Brain microvascular endothelial cell (primary cell): ENCODE measurements around the gene PFN2.
"Not testable (repeated sequence)": the region's sequence is repeated elsewhere in the genome, so short reads cannot be mapped to it uniquely, and the experiment has no call there.

ENCODE experiments used
- DNase-seq: peaks from one replicate; pipeline ENCODE4 v3.0.0-alpha.2; 2020
- H3K27ac ChIP-seq: fragments of 250-450 bp; sonication (Bioruptor Pico); 2 replicates; pipeline ENCODE4 v1.5.1; 2020; ENCODE audit warnings: mild to moderate bottlenecking, moderate library complexity
- H3K27me3 ChIP-seq: fragments of 250-450 bp; sonication (Bioruptor Pico); replicated peaks from 2 replicates; pipeline ENCODE4 v1.5.1; 2020; ENCODE audit warnings: mild to moderate bottlenecking
- H3K36me3 ChIP-seq: fragments of 250-450 bp; sonication (Bioruptor Pico); replicated peaks from 2 replicates; pipeline ENCODE4 v1.5.1; 2020; ENCODE audit warnings: mild to moderate bottlenecking
- H3K4me3 ChIP-seq: 2 replicates; pipeline ENCODE4 v1.5.1; 2011; ENCODE audit warnings: low read depth, mild to moderate bottlenecking, control low read depth, low read length, moderate library complexity
- CTCF ChIP-seq: IDR thresholded peaks from 2 replicates; pipeline ENCODE4 v1.5.1; 2011; ENCODE audit warnings: low read depth, mild to moderate bottlenecking, moderate library complexity, low read length, control low read depth, inconsistent platforms; ENCODE audit errors: missing control alignments
- in situ Hi-C: cut with HindIII; loops from 2 replicates; pipeline ENCODE4 v1.10.0; 2017; ENCODE audit warnings: low sequenced_read_pairs, low pct_ligation_motif_present

PFN2 gene

GRCh38 chr3:149942409-149942808, 28.3 kb downstream of the PFN2 start:
- Histone ChIP-seq H3K36me3 (no peaks in the 10 kb centered on the region), H3K27ac (no peak overlapping the region), H3K27me3 (no peaks in the 10 kb centered on the region), H3K4me3 (no peak overlapping the region)
- no peak for DNase-seq
- TF ChIP-seq CTCF, result no peak
- in situ Hi-C loops, result no loop called here

- Histone ChIP-seq H3K36me3 (no peaks in the 10 kb centered on the region), H3K4me3 (no peak overlapping the region), H3K27ac (no peak overlapping the region), H3K27me3 (no peaks in the 10 kb centered on the region)
- no peak for TF ChIP-seq CTCF
- no peak for DNase-seq
- in situ Hi-C loops, result no loop called here
Observed at GRCh38 chr3:149941946-149942345, 28.7 kb downstream of the PFN2 start.

GRCh38 chr3:149941186-149941585, 29.5 kb downstream of the PFN2 start:
- H3K27ac ChIP-seq, result no peak overlapping the region
- TF ChIP-seq CTCF, result no peak
- H3K27me3 ChIP-seq, result no peaks in the 10 kb centered on the region
- no peak for DNase-seq
- in situ Hi-C loops, result no loop called here
- no peak overlapping the region for H3K4me3 ChIP-seq
- no peaks in the 10 kb centered on the region for H3K36me3 ChIP-seq

GRCh38 chr3:149938392-149939055, 32.2 kb downstream of the PFN2 start:
- in situ Hi-C loops, H3K4me3 ChIP-seq, H3K36me3 ChIP-seq, H3K27ac ChIP-seq, H3K27me3 ChIP-seq: not testable (repeated sequence)
- peak; percentile 32 for DNase-seq

- no peak overlapping the region for H3K27ac ChIP-seq
- DNase-seq, result peak; percentile 54
- H3K4me3 ChIP-seq, result no peak overlapping the region
Observed at GRCh38 chr3:149936812-149937230, 33.9 kb downstream of the PFN2 start.

GRCh38 chr3:149934524-149934923, 36.2 kb downstream of the PFN2 start:
- in situ Hi-C loops, result no loop called here
- H3K27me3 ChIP-seq, result no peaks in the 10 kb centered on the region
- no peak overlapping the region for H3K4me3 ChIP-seq
- peak; percentile 43 for DNase-seq
- no peak overlapping the region for H3K27ac ChIP-seq
- H3K36me3 ChIP-seq, result no peaks in the 10 kb centered on the region
- no peak for TF ChIP-seq CTCF

More at GRCh38 chr3:149936812-149937230, 33.9 kb downstream of the PFN2 start:
- no peaks in the 10 kb centered on the region for H3K27me3 ChIP-seq
- TF ChIP-seq CTCF, result peak; percentile 84
- in situ Hi-C loops, result no loop called here
- H3K36me3 ChIP-seq, result no peaks in the 10 kb centered on the region
